ENCODE measurements around the gene CCDC88C. TPM values are rescaled to one million over a fixed set of nuclear protein-coding genes. Genes with fewer than 3 reads are reported as not detected.

CCDC88C gene
- total RNA-seq, 6 experiments from 2014 or later = 0.09 to 0.61 (median 0.19) TPM; not detected in 3

DNA sequence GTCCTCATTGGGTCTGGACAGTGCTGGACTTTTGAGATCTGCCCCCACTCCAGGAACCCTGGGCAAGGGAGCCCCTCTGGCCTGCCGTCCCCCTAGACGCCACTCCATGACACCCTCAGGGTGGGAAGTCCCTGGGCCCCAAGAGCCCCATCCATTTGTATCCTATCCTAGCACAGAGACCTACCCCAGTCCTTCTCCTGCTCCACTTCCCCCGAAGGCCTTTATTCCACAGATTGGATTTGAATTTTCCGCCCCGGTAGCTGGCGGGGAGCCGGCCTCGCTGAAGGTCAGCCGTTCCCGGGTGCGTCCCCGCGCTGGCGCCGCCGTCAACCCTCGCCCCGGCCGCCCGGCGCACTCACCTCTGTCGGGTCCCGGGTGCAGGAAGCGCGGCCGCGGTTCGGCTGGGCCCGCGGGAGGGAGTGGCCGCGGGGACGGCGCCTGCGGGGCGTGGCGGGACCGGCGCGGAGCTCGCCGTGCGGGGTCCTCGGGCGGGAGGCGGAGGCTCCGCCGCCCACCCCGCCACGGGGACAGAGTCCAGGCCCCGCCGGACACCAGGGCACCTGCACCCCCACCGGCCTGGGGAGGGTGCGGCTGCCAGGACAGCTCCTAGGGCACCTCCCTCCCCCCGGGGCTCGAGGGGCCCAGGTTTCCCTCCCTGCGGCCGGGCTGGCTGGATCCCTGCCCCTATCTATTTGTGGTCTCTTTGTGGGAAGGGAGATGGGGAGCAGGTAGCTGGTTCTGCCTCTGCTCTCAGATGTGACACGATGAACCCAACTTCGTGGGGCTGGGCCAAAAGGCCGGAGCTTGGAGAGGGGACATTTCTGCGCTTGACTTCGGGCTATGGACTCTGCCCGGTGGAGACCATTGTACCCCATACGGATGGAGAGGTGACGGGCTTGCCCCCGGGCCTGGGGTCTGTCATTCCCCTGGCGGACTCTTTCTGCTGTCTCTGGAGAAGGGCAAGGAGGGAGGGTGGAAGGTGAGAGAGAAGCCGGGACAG is 153.2 kb downstream of the CCDC88C start:
- Mint-ChIP-seq H3K4me3 (no peak overlapping the region; the same call in 1 of the 2 replicates), H3K27me3 (ENCODE audit: insufficient read depth) (peaks cover 17% of the 10 kb centered on the region)
- DNase-seq = no peak

DNA sequence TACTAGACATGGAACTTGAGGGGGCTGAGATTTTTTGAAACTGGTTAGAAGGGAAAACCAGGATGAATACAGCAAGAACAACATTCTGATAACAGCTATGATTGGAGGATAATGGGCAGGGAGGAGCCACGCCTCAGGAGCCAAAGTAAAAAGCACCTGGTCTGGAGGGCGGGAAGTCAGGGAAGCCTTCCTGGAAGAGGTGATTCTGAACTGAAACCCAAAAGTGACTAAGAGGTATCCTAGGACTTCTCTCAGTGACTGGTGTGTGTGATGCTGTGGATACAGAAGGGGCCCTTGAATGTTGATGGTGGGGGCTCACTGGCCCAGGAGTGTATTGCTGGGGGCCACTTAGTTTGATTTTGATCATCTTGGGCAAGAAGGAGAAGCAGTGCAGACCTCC is 154.3 kb downstream of the CCDC88C start:
- Mint-ChIP-seq H3K9me3 (no peaks in the 10 kb centered on the region), H3K27me3 (ENCODE audit: insufficient read depth) (peaks cover 10% of the 10 kb centered on the region), H3K4me3 (no peak overlapping the region), H3K27ac (no peak overlapping the region), H3K36me3 (ENCODE audit: low read depth) (no peaks in the 10 kb centered on the region), H3K4me1 (ENCODE audit: low read depth) (0 out of 2 replicates have a peak, but pooled peaks cover 3% of the 10 kb centered on the region)
- DNase-seq = no peak
- TF ChIP-seq, protein P1, sequence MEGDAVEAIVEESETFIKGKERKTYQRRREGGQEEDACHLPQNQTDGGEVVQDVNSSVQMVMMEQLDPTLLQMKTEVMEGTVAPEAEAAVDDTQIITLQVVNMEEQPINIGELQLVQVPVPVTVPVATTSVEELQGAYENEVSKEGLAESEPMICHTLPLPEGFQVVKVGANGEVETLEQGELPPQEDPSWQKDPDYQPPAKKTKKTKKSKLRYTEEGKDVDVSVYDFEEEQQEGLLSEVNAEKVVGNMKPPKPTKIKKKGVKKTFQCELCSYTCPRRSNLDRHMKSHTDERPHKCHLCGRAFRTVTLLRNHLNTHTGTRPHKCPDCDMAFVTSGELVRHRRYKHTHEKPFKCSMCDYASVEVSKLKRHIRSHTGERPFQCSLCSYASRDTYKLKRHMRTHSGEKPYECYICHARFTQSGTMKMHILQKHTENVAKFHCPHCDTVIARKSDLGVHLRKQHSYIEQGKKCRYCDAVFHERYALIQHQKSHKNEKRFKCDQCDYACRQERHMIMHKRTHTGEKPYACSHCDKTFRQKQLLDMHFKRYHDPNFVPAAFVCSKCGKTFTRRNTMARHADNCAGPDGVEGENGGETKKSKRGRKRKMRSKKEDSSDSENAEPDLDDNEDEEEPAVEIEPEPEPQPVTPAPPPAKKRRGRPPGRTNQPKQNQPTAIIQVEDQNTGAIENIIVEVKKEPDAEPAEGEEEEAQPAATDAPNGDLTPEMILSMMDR (IDR thresholded peaks at IDR 0.05) = no peak

More for the DNA sequence above, 153.2 kb downstream of the CCDC88C start:
- no peaks in the 10 kb centered on the region for H3K36me3 Mint-ChIP-seq (ENCODE audit: low read depth)
- peaks cover 6% of the 10 kb centered on the region; the same call in 1 of the 2 replicates for H3K4me1 Mint-ChIP-seq (ENCODE audit: low read depth)
- H3K9me3 Mint-ChIP-seq = no peaks in the 10 kb centered on the region
- TF ChIP-seq, protein P1 (IDR thresholded peaks at IDR 0.05) = no peak
- H3K27ac Mint-ChIP-seq = no peak overlapping the region

DNA sequence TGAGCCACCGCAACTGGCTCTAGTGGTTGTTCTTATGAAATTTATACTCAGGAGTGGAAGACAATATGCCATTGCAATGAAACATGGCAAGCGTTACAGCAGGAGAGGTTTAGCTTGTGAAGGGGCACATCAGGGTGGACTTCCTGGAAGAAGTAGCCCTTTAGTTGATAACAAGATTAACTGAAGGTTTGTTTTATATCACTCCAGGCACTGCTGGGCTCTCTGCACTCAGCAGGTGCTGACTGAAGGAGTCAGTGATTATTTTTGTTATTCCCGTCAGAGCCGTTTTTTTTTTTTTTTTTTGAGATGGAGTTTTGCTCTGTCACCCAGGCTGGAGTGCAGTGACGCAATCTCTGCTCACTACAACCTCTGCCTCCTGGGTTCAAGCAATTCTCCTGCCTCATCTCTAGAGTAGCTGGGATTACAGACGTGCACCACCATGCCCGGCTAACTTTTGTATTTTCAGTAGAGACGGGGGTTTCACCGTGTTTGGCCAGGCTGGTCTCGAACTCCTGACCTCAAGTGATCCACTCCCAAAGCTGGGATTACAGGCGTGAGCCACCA is 155.6 kb downstream of the CCDC88C start:
- Mint-ChIP-seq H3K9me3 (no peaks in the 10 kb centered on the region), H3K4me1 (ENCODE audit: low read depth) (0 out of 2 replicates have a peak, but pooled peaks cover 11% of the 10 kb centered on the region), H3K27ac (no peak overlapping the region), H3K4me3 (no peak overlapping the region), H3K36me3 (ENCODE audit: low read depth) (no peaks in the 10 kb centered on the region), H3K27me3 (ENCODE audit: insufficient read depth) (peaks cover 8% of the 10 kb centered on the region)
- TF ChIP-seq, protein P1 (IDR thresholded peaks at IDR 0.05) = no peak
- no peak for DNase-seq

DNA sequence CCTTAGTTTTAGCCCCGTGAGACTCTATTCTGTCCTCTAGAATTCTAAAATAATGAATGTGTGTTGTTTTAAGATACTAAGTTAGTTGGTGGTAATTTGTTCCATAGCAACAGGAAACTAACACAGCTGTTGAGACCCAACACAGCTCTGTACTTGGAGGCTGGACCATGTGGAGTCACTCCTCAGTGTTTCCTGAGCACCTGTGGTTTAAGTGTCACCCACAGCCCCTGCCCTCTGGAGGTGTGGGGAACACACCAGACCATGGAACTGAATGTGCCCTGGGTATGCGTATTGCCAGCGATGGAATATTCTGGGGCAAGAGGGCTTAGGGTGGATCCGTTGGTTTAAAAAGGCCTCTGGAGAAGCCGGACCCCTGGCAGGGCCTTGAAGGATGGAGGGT is 156.5 kb downstream of the CCDC88C start:
- Mint-ChIP-seq H3K27ac (no peak overlapping the region), H3K4me1 (ENCODE audit: low read depth) (0 out of 2 replicates have a peak, but pooled peaks cover 11% of the 10 kb centered on the region), H3K4me3 (no peak overlapping the region), H3K9me3 (no peaks in the 10 kb centered on the region), H3K27me3 (ENCODE audit: insufficient read depth) (peaks cover 8% of the 10 kb centered on the region), H3K36me3 (ENCODE audit: low read depth) (no peaks in the 10 kb centered on the region)
- DNase-seq = no peak
- TF ChIP-seq, protein P1 (IDR thresholded peaks at IDR 0.05) = no peak

DNA sequence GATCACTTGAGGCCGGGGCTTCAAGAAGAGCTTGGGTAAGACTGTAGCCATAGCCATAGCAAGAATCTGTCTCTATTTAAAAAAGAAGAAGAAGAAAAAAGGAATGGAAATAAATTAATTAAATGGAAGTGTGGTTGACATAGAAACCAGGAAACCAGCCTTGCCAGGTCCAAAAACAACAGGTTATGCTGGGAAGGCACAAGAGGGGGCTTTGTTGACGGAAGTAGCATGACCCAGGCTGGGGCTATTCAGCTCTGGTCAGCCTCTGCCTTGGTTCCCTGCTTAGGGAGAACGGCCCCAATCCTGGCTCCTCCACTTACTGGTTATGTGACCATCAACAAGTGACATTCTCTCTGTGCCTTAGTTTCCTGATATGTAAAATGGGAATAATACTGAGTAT is 158.7 kb downstream of the CCDC88C start:
- H3K9me3 Mint-ChIP-seq = no peaks in the 10 kb centered on the region
- H3K36me3 Mint-ChIP-seq (ENCODE audit: low read depth) = no peaks in the 10 kb centered on the region
- 0 out of 2 replicates have a peak, but pooled peaks cover 11% of the 10 kb centered on the region for H3K4me1 Mint-ChIP-seq (ENCODE audit: low read depth)
- no peak overlapping the region for H3K4me3 Mint-ChIP-seq
- TF ChIP-seq, protein P1 (IDR thresholded peaks at IDR 0.05) = no peak
- DNase-seq = no peak
- H3K27me3 Mint-ChIP-seq (ENCODE audit: insufficient read depth) = peaks cover 1% of the 10 kb centered on the region
- H3K27ac Mint-ChIP-seq = no peak overlapping the region

Data from HFFc6 (cell line).